Glutamatergic neuron (in vitro differentiated cells): ENCODE results near the gene SV2B. TPM values are rescaled to one million over a fixed set of nuclear protein-coding genes. Genes with fewer than 3 reads are reported as not detected.

Experiments
- DNase-seq: peaks from one replicate; pipeline ENCODE4 v3.0.0; 2022
- H3K27ac Mint-ChIP-seq: one replicate; pipeline ENCODE4 v1.8.0; 2020; ENCODE audit warnings: mild to moderate bottlenecking, mixed read lengths, inconsistent platforms; ENCODE audit not compliant: unreplicated experiment
- H3K27me3 Mint-ChIP-seq: one replicate; pipeline ENCODE4 v1.8.0; 2020; ENCODE audit warnings: mild to moderate bottlenecking, moderate library complexity, mixed read lengths, inconsistent platforms; ENCODE audit not compliant: unreplicated experiment
- H3K36me3 Mint-ChIP-seq: one replicate; pipeline ENCODE4 v1.8.0; 2020; ENCODE audit warnings: mild to moderate bottlenecking, mixed read lengths, inconsistent platforms; ENCODE audit not compliant: unreplicated experiment
- H3K4me1 Mint-ChIP-seq: one replicate; pipeline ENCODE4 v1.8.0; 2020; ENCODE audit warnings: mild to moderate bottlenecking, low read depth, mixed read lengths, inconsistent platforms; ENCODE audit not compliant: unreplicated experiment
- H3K4me3 Mint-ChIP-seq: one replicate; pipeline ENCODE4 v1.8.0; 2020; ENCODE audit warnings: mild to moderate bottlenecking, mixed read lengths, inconsistent platforms; ENCODE audit not compliant: unreplicated experiment
- H3K9me3 Mint-ChIP-seq: one replicate; pipeline ENCODE4 v1.8.0; 2020; ENCODE audit warnings: mild to moderate bottlenecking, moderate library complexity, mixed read lengths, inconsistent platforms; ENCODE audit not compliant: unreplicated experiment
- total RNA-seq: library from RNA; stranded (reverse); fragmentation: NEBNext Ultra II Directional; extraction: Animal tissue kit (Norgen Biotek cat#: 25700); gene quantifications from one replicate; pipeline ENCODE4 v1.2.1, GENCODE V29; 2021; ENCODE audit not compliant: unreplicated experiment
- TF ChIP-seq, protein P1 (sequence below): fragments of 200-600 bp; sonication (generic); IDR thresholded peaks from one replicate; pipeline ENCODE4 v1.5.0; 2021; ENCODE audit not compliant: partially characterized antibody, unreplicated experiment

The SV2B gene
- total RNA-seq, 1 donor from 2014 or later: 7.1 TPM

DNA sequence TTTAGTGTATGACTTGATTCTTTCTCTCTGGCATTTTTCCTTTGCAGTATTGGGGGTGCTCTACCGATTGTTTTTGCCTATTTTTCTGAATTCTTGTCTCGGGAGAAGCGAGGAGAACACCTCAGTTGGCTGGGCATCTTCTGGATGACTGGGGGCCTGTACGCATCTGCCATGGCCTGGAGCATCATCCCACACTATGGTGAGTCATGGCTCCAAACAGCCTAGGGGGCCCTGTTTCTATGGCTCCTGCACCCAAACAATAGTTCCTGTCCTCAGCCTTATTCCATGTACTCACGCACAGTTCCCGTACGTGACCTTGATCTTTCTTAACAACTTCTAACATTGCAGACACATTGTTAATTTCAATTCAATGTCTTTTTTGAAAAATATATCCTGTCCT lies 152.3 kb downstream of the SV2B start:
- H3K27ac Mint-ChIP-seq: no peak overlapping the region
- no peaks in the 10 kb centered on the region for H3K9me3 Mint-ChIP-seq
- no peaks in the 10 kb centered on the region for H3K36me3 Mint-ChIP-seq
- no peak overlapping the region for H3K4me3 Mint-ChIP-seq
- no peaks in the 10 kb centered on the region for H3K4me1 Mint-ChIP-seq
- peaks cover 5% of the 10 kb centered on the region for H3K27me3 Mint-ChIP-seq
- TF ChIP-seq, protein P1, sequence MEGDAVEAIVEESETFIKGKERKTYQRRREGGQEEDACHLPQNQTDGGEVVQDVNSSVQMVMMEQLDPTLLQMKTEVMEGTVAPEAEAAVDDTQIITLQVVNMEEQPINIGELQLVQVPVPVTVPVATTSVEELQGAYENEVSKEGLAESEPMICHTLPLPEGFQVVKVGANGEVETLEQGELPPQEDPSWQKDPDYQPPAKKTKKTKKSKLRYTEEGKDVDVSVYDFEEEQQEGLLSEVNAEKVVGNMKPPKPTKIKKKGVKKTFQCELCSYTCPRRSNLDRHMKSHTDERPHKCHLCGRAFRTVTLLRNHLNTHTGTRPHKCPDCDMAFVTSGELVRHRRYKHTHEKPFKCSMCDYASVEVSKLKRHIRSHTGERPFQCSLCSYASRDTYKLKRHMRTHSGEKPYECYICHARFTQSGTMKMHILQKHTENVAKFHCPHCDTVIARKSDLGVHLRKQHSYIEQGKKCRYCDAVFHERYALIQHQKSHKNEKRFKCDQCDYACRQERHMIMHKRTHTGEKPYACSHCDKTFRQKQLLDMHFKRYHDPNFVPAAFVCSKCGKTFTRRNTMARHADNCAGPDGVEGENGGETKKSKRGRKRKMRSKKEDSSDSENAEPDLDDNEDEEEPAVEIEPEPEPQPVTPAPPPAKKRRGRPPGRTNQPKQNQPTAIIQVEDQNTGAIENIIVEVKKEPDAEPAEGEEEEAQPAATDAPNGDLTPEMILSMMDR: no peak
- DNase-seq: no peak

DNA sequence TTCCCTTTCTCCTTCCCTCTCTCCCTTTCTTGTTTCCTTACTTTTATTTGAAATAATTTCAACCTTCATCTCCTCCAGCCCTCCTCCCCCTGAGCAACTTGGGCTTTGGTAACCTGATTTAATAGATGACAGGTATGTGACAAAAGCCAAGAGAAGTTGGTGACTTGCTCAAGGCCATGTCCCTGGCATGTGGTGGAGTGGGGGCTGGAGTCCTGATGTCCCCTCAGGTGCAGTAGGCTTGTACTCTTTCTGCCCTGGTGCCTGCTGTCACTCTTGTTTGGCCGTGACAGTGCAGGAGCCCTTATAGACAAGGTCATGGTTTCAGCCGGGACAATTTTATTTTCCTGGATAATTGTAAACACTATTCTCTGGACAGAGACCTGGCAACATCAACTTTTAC lies 152.7 kb downstream of the SV2B start:
- Mint-ChIP-seq H3K9me3 (no peaks in the 10 kb centered on the region), H3K27me3 (peaks cover 5% of the 10 kb centered on the region), H3K4me3 (no peak overlapping the region), H3K4me1 (no peaks in the 10 kb centered on the region), H3K27ac (no peak overlapping the region), H3K36me3 (no peaks in the 10 kb centered on the region)
- TF ChIP-seq, protein P1: no peak
- no peak for DNase-seq

DNA sequence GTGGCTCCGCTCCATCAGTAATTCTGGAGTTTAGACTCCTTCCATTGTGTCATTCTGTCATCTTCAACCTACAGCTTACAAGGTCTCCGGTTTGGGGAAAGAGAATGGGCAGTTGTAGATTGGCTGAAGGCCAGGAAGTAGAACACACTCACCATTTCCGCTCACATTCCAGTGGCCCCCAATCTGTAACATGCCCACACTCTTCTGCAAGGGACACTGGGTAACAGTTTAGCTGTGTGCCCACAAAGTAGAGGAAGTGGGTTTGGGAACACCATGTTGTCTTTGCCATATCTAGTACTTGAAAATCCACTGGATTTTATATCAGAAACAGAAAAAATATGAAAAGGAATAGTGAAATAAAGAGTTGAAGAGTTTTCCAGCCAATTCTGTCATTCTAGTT lies 153.5 kb downstream of the SV2B start:
- no peak overlapping the region for H3K27ac Mint-ChIP-seq
- TF ChIP-seq, protein P1: no peak
- H3K4me3 Mint-ChIP-seq: no peak overlapping the region
- H3K4me1 Mint-ChIP-seq: no peaks in the 10 kb centered on the region
- H3K9me3 Mint-ChIP-seq: no peaks in the 10 kb centered on the region
- peaks cover 5% of the 10 kb centered on the region for H3K27me3 Mint-ChIP-seq
- no peaks in the 10 kb centered on the region for H3K36me3 Mint-ChIP-seq
- no peak for DNase-seq

DNA sequence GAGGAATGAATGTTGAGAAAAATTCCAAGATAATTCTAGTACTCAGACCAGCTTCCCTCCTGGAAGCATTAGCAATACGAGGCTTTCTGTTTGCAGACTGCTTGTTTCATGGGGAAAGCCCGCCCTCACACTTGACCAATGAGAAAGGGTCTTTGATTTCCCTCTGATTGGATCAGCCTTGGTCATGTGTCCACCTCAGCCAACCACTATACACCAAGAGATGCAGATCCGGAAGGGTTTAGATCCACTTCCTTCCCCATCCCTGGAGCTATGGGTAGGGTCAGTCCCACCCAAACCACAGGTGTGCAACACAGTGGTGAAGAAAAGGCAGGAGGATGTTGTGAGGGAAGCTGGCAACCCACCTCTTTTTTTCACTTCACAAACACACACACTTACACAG lies 154.7 kb downstream of the SV2B start:
- H3K27me3 Mint-ChIP-seq: peaks cover 5% of the 10 kb centered on the region
- TF ChIP-seq, protein P1: no peak
- no peaks in the 10 kb centered on the region for H3K9me3 Mint-ChIP-seq
- no peaks in the 10 kb centered on the region for H3K36me3 Mint-ChIP-seq
- no peaks in the 10 kb centered on the region for H3K4me1 Mint-ChIP-seq
- DNase-seq: no peak
- no peak overlapping the region for H3K4me3 Mint-ChIP-seq
- H3K27ac Mint-ChIP-seq: no peak overlapping the region

DNA sequence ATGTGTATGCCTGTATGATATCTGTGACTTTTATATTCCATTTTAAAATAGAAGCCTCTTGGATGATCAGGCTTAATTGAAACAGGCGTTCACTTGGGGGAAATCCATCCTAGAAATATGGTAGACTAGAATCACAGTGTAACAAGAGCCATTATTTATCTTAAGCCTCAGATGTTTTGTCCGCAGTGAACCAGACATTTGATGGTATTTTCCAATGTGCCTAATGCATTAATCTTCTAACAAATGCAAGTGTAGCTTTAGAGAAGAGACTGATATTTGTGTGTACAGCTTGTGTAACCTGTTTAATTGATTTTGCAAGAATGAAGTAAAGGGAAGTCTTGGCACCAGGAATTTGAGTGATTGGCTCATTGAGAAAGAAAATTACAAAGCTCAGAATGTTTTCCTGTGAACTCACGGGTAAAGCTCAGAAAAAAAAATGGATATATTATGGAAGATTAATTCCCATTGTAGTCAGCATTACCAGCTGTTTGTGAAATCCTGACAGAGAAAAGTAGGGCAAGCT lies 155.7 kb downstream of the SV2B start:
- Mint-ChIP-seq H3K4me3 (no peak overlapping the region), H3K27me3 (peaks cover 5% of the 10 kb centered on the region), H3K36me3 (no peaks in the 10 kb centered on the region), H3K4me1 (no peaks in the 10 kb centered on the region), H3K9me3 (no peaks in the 10 kb centered on the region), H3K27ac (no peak overlapping the region)
- TF ChIP-seq, protein P1: no peak
- no peak for DNase-seq
